Left ventricle myocardium superior (tissue), 1 donor: ENCODE measurements around the gene SH3BGRL3. TPM values are rescaled to one million over a fixed set of nuclear protein-coding genes. Genes with fewer than 3 reads are reported as not detected.
"Not testable (repeated sequence)": the region's sequence is repeated elsewhere in the genome, so short reads cannot be mapped to it uniquely, and the experiment has no call there.

Experiments
- ATAC-seq: fragments of 200-7000 bp; cut with Tn5 transposase; one replicate; pipeline ENCODE4 v1.9.1; 2020; ENCODE audit warnings: mild to moderate bottlenecking, moderate library complexity
- DNase-seq: peaks from one replicate; pipeline ENCODE4 v3.0.0-alpha.2; 2020
- intact Hi-C: fragments of 100-400 bp; cut with micrococcal nuclease; formaldehyde crosslinking; loops from one replicate; pipeline ENCODE4 v1.11.0; 2022
- long read RNA-seq: library from polyadenylated mRNA; unstranded; transcript quantifications from one replicate; pipeline ENCODE4 v2.0.0, GENCODE V29; 2021
- total RNA-seq: library from RNA; stranded (reverse); fragmentation: NEBNext Ultra II Directional; extraction: Animal tissue kit (Norgen Biotek cat#: 25700); gene quantifications from one replicate; pipeline ENCODE4 v1.2.1, GENCODE V29; 2021
- donor health status: DM: no; HTN: yes; CAD: no; lungs with severe emphysema.

Gene SH3BGRL3
- total RNA-seq: 34.7 TPM
- long read RNA-seq, transcript SH3BGRL3-201 (3 exons, 1,661 nt): major isoform, 39 of 46 reads
- long read RNA-seq, partial matches to known transcripts: 5 of 46 reads
- long read RNA-seq, other reads (novel, unspliced or antisense): 0 of 46 reads

- ATAC-seq: peak; percentile 81
- peak; percentile 95 for DNase-seq
- intact Hi-C loops: loop anchor here (5.0 kb wide), 1 partner anchor 43 kb away; no protein-coding TSS in a partner anchor
Measured at GRCh38 chr1:26279456-26280332, at the start of gene SH3BGRL3. SH3BGRL3 (plus strand) TSS chr1:26280086; CDS start chr1:26280156, 70 bp downstream.

DNA sequence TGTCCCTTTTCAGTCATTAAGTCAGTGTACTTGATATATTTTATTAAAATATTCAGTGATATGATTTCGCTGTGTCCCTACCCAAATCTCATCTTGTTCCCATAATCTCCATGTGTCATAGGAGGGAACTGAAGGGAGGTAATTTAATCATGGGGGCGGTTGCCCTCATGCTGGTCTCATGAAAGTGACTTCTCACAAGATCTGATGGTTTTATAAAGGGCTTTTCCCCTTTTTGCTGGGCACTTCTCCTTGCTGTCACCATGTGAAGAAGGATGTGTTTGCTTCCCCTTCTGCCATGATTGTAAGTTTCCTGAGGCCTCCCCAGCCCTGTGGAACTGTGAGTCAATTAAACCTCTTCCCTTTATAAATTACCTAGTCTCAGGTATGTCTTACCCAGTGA lies 49.2 kb upstream of the SH3BGRL3 start:
- ATAC-seq, intact Hi-C loops, DNase-seq: not testable (repeated sequence)

DNA sequence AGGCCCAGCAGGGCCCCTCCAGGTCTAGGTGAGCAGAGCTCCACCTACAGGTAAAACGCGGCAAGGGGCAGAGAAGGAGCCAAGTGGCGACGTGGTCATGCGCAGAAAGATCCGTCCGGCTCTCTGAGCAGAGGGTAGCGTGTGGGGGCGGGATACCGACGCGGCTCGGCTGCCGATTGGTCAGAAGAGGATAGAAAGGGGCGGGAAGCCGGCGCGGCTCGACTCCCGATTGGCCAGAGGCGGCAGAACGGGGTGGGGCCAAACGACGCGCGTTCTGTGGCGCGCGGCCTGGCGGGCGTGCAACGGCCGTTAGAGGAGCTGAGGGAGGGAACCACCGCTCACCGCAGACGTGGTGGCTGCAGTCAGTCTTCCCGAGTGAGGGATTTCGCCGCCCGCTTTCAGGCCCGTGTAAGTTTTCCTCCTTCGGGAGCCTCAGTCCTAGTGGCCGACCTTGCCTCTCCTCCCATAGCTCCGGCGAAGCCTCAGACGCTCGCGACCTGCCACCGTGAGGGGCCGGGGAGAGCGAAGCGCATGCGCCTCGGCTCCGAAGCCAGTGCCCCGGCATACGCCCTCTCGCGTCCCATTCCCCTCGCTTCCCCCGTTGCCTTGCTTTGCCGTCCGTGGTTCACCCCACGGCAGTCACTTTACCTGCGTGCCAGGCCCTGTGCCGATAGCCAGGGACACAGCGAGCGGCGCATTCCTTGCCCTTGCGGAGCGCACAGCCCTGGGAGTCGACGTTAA lies 45.8 kb upstream of the SH3BGRL3 start, which contains the start of gene CEP85:
Gene CEP85, plus strand, starts transcription at position 298 of the 741 bp plus-strand sequence. CDS start 5,584 bp downstream, outside the sequence.
- DNase-seq (peak; percentile 99), ATAC-seq (peak; percentile 98)
- intact Hi-C loops: no loop called here

DNA sequence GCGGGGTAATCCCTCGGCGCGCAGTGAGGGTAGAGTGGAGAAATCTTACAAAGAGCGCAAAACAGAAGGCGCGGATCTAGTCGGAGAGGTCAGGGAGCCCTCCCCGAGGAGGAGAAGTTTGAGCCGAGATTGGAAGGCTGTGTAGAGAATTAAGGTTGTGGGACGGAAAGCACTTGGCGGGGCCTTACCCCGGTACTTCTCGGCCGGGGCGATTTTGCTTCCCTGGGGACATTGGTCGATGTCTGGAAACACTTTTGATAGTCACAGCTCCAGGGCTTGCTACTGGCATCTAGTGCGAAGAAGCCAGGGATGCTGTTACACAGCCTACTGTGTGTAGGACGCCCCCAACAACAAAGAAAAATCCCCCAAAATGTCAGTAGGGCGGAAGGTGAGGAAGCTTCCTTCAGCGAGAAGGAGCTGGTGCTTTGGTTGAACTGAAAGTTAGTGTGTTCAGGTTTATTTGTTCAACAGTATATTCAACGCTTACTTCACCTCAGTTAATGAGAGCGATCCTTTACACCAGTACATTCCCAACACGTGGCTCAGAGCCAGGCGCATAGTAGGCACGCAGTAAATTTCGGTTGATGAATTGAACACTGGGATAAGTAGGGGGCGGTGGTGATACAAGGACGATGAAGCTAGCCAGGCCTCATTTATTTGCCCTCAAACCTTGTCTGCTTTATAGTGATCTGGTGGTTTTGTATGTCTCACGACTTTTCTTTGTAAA lies 45.1 kb upstream of the SH3BGRL3 start:
- peak; percentile 34 for DNase-seq
- ATAC-seq: peak; percentile 2
- intact Hi-C loops: no loop called here

DNA sequence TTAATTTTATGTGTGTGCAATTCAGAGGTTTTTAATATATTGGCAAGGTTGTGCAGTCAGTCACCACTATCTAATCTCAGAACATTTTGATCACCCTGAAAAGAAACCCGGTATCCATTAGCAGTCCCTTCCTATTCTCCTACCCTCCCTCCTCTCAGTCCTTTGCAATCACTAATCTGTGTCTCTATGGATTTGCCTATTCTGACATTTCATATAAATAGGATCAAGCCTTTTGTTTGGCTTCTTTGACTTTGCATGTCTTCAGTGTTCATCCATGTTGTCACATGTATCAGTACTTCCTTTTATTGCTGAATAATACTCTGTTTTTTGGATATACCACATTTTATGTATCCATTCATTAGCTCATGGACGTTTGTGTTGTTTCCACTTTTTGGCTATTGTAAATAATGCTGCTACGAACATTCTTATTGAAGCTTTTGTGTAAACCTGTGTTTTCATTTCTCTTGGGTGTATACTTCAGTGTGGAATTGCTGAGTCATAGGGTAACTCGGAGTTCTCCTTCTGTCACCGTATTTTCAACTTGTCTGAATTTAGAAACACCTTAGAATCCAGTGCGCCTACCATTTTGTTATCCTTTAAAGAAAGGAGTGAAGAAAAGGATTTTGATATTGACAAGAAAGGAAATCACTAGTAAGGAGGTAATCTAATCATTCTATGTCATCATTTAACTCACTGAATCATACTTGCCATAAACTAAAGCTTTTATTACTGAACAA lies 42.5 kb upstream of the SH3BGRL3 start:
- DNase-seq (no peak), ATAC-seq (no peak)
- intact Hi-C loops: no loop called here

DNA sequence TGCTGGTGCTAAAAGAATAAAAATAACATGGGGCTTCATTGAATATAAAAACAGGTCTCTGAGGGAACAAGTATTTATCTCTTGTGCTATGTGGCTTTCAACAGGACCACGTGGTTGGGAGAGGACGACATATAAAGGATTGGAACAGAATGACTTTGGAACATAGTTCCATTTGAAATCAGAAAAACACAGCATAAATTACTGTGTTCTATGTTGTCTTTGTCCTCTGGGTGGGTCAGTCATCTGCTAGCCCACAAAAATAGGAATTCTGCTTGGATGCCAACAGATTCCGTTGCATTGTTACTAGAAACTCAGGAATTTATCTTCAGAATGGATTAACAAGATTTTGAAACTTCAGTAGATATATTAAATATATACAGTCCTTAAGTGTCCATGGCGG lies 40.0 kb upstream of the SH3BGRL3 start:
- ATAC-seq (no peak), DNase-seq (no peak)
- intact Hi-C loops: no loop called here

DNA sequence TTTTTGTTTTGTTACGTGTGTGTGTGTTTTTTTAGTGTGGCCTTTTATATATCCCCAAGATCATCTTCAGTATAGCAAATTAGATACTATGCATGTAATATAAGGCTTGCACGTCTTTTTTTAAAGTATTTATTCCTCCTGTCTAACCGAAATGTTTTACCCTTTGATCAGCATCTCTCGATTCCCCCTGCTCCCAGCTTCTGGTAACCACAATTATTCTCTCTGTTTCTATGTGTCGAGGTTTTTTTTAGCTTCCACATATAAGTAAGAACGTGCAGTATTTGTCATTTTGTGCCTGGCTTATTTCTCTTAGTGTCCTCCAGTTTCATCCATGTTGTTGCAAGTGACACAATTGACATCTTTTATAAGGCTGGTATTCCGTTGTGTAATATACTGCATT lies 27.2 kb upstream of the SH3BGRL3 start:
- ATAC-seq (no peak), DNase-seq (no peak)
- intact Hi-C loops: no loop called here

DNA sequence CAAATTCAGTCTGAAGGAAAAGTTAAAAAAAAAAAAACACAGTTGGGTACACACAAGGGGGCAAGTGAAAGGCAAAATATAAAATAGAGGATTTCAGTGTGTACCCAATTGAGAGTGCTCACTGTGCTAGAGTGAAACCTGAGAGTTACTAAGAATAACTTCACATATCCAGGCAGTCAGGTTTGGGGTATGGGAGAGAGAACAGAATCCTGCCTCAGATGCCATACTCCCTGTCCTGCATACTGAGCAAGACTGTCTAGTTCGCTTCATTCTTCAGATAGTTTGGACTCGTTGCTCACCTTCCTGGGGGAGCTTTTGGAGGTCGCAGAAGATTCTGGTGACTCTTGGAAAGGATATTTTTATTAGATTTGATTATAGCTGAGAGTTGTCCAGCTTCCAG lies 25.5 kb upstream of the SH3BGRL3 start:
- intact Hi-C loops: no loop called here
- peak; percentile 83 for ATAC-seq
- no peak for DNase-seq

GRCh38 chr1:26257222-26257621 lies 22.7 kb upstream of the SH3BGRL3 start:
- DNase-seq (no peak), ATAC-seq (peak; percentile 77)
- intact Hi-C loops: no loop called here

GRCh38 chr1:26259005-26259404 lies 20.9 kb upstream of the SH3BGRL3 start:
- no peak for ATAC-seq
- DNase-seq: no peak
- intact Hi-C loops: no loop called here

DNA sequence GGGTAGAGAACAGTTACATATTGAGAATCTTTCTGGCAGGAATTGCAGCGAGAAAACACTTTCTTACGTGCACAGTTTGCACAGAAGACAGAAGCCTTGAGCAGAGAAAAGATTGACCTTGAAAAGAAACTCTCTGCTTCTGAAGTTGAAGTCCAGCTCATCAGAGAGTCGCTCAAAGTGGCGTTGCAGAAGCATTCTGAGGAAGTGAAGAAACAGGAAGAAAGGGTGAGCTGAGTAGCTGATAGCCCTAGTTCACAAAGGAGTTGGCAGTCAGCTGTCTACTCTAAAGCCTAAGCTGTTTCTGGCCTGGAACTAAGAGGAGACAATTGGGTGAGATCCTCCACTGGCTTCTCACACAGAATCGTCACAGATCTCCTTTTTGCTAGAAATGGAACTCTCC lies 20.3 kb upstream of the SH3BGRL3 start:
- intact Hi-C loops: no loop called here
- ATAC-seq (no peak), DNase-seq (no peak)

GRCh38 chr1:26263212-26263611 lies 16.7 kb upstream of the SH3BGRL3 start:
- ATAC-seq (no peak), DNase-seq (no peak)
- intact Hi-C loops: no loop called here

GRCh38 chr1:26265405-26265804 lies 14.5 kb upstream of the SH3BGRL3 start:
- DNase-seq (no peak), ATAC-seq (no peak)
- intact Hi-C loops: no loop called here

- intact Hi-C loops: no loop called here
- DNase-seq (no peak), ATAC-seq (no peak)
Measured at GRCh38 chr1:26268290-26269197, 11.3 kb upstream of the SH3BGRL3 start.

- intact Hi-C loops: no loop called here
- ATAC-seq (no peak), DNase-seq (no peak)
Measured at GRCh38 chr1:26269198-26269550, 10.7 kb upstream of the SH3BGRL3 start.

- no peak for ATAC-seq
- intact Hi-C loops: loop anchor here (5.0 kb wide), 1 partner anchor 47 kb away; no protein-coding TSS in a partner anchor
- DNase-seq: no peak
Measured at GRCh38 chr1:26274801-26275425, 5.0 kb upstream of the SH3BGRL3 start.
